ENCODE measurements around the gene IL22RA2. TPM values are rescaled to one million over a fixed set of nuclear protein-coding genes. Genes with fewer than 3 reads are reported as not detected.

Gene IL22RA2
- total RNA-seq, 1 experiment from 2014 or later: not detected

GRCh38 chr6:137102851-137103492 is 70.5 kb downstream of the IL22RA2 start:
- Histone ChIP-seq H3K27ac (ENCODE audit: low read depth, low read length, poor library complexity, severe bottlenecking) (no peak overlapping the region), H3K9me3 (ENCODE audit: low read depth, low read length, poor library complexity, severe bottlenecking) (no peaks in the 10 kb centered on the region), H3K4me1 (ENCODE audit: insufficient read depth, low read length, poor library complexity, severe bottlenecking) (no peaks in the 10 kb centered on the region), H3K4me3 (ENCODE audit: low read depth, low read length, poor library complexity, severe bottlenecking) (no peak overlapping the region), H3K36me3 (ENCODE audit: insufficient read depth, low read length, poor library complexity, severe bottlenecking) (no peaks in the 10 kb centered on the region), H3K27me3 (replicated peaks; ENCODE audit: insufficient read depth, low read depth, low read length, poor library complexity) (no peaks in the 10 kb centered on the region)
- intact Hi-C loops (cut with micrococcal nuclease; ENCODE audit: unreplicated experiment): no loop called here
- POLR2A ChIA-PET (ENCODE audit: low non-redundant PET): no interaction called here
- TF ChIP-seq CTCF (conservative IDR thresholded peaks at IDR 0.05; ENCODE audit: low read depth, low read length): no peak
- DNase-seq (ENCODE audit: low spot score): no peak
- BruUV-seq (replicated peaks): no TSS peak
- CTCF ChIA-PET: no interaction called here

GRCh38 chr6:137102050-137102848 is 71.2 kb downstream of the IL22RA2 start:
- H3K36me3 ChIP-seq (ENCODE audit: insufficient read depth, low read length, poor library complexity, severe bottlenecking): no peaks in the 10 kb centered on the region
- TF ChIP-seq CTCF (conservative IDR thresholded peaks at IDR 0.05; ENCODE audit: low read depth, low read length) (no peak), EZH2 (IDR thresholded peaks at IDR 0.05; ENCODE audit: borderline replicate concordance, low read depth, low read length, poor library complexity, severe bottlenecking) (no peak)
- CTCF ChIA-PET: no interaction called here
- BruUV-seq (replicated peaks): no TSS peak
- H3K4me1 ChIP-seq (ENCODE audit: insufficient read depth, low read length, poor library complexity, severe bottlenecking): no peaks in the 10 kb centered on the region
- no peak overlapping the region for H3K4me3 ChIP-seq (ENCODE audit: low read depth, low read length, poor library complexity, severe bottlenecking)
- no peak overlapping the region for H3K27ac ChIP-seq (ENCODE audit: low read depth, low read length, poor library complexity, severe bottlenecking)
- DNase-seq (ENCODE audit: low spot score): no peak
- no peaks in the 10 kb centered on the region for H3K9me3 ChIP-seq (ENCODE audit: low read depth, low read length, poor library complexity, severe bottlenecking)
- H3K27me3 ChIP-seq (replicated peaks; ENCODE audit: insufficient read depth, low read depth, low read length, poor library complexity): no peaks in the 10 kb centered on the region
- POLR2A ChIA-PET (ENCODE audit: low non-redundant PET): no interaction called here
- intact Hi-C loops (cut with micrococcal nuclease; ENCODE audit: unreplicated experiment): no loop called here

- POLR2A ChIA-PET (ENCODE audit: low non-redundant PET): no interaction called here
- Histone ChIP-seq H3K27ac (ENCODE audit: low read depth, low read length, poor library complexity, severe bottlenecking) (no peak overlapping the region), H3K4me3 (ENCODE audit: low read depth, low read length, poor library complexity, severe bottlenecking) (no peak overlapping the region), H3K4me1 (ENCODE audit: insufficient read depth, low read length, poor library complexity, severe bottlenecking) (no peaks in the 10 kb centered on the region), H3K9me3 (ENCODE audit: low read depth, low read length, poor library complexity, severe bottlenecking) (no peaks in the 10 kb centered on the region), H3K36me3 (ENCODE audit: insufficient read depth, low read length, poor library complexity, severe bottlenecking) (no peaks in the 10 kb centered on the region), H3K27me3 (replicated peaks; ENCODE audit: insufficient read depth, low read depth, low read length, poor library complexity) (no peaks in the 10 kb centered on the region)
- no TSS peak for BruUV-seq (replicated peaks)
- no peak for DNase-seq (ENCODE audit: low spot score)
- CTCF ChIA-PET: no interaction called here
- TF ChIP-seq CTCF (conservative IDR thresholded peaks at IDR 0.05; ENCODE audit: low read depth, low read length) (no peak), EZH2 (IDR thresholded peaks at IDR 0.05; ENCODE audit: borderline replicate concordance, low read depth, low read length, poor library complexity, severe bottlenecking) (no peak)
- intact Hi-C loops (cut with micrococcal nuclease; ENCODE audit: unreplicated experiment): no loop called here
Measured at GRCh38 chr6:137099689-137100403, 73.6 kb downstream of the IL22RA2 start.
